Ovary (tissue), 9 donors: Measurements from ENCODE around the gene PDP2. TPM values are rescaled to one million over a fixed set of nuclear protein-coding genes. Genes with fewer than 3 reads are reported as not detected.

Experiments used
- DNase-seq, 5 donors: peaks; one replicate each; pipeline ENCODE4 v3.0.0-alpha.2; 2019 to 2020
- H3K27ac ChIP-seq, 2 donors: fragments of 200-600 bp; one replicate each; pipeline versions ENCODE4 v1.5.1 to v1.8.0; 2019 to 2022
- H3K27me3 ChIP-seq: fragments of 200-600 bp; one replicate; pipeline ENCODE4 v1.8.0; 2022
- H3K36me3 ChIP-seq: fragments of 200-600 bp; sonication (generic); one replicate; pipeline ENCODE4 v1.5.1; 2019
- H3K4me1 ChIP-seq: one replicate; pipeline ENCODE4 v1.8.1; 2013; ENCODE audit warnings: mild to moderate bottlenecking, moderate library complexity; ENCODE audit not compliant: insufficient read depth
- H3K4me3 ChIP-seq: fragments of 200-600 bp; sonication (generic); one replicate; pipeline ENCODE4 v1.5.1; 2017
- H3K9me3 ChIP-seq, 2 donors: fragments of 200-600 bp in 1 of 2; sonication (generic) in 1 of 2; one replicate each; pipeline versions ENCODE4 v1.5.1 to v1.8.1; 2013 to 2019; ENCODE audit warnings: mild to moderate bottlenecking in 1 of 2, moderate library complexity in 1 of 2
- CTCF ChIP-seq, 3 donors: fragments of 450-650 bp in 2 of 3; fragments of 200-600 bp in 1 of 3; IDR thresholded peaks; one replicate each; pipeline versions ENCODE4 v1.5.1 to v1.8.0; 2016 to 2022; ENCODE audit warnings: antibody characterized with exemption in 3 of 3, mild to moderate bottlenecking in 1 of 3
- EP300 ChIP-seq: sonication (generic); formaldehyde crosslinking; IDR thresholded peaks from one replicate; pipeline ENCODE4 v1.6.1; 2017; ENCODE audit warnings: antibody characterized with exemption
- POLR2A ChIP-seq: fragments of 450-650 bp; IDR thresholded peaks from one replicate; pipeline ENCODE4 v1.6.1; 2017; ENCODE audit warnings: antibody characterized with exemption, mild to moderate bottlenecking, moderate library complexity
- WGBS, 3 donors: extraction: QIAGEN DNeasy Blood & Tissue Kit in 1 of 3; methylation state at CpG; one replicate each; pipeline versions ENCODE4 v1.1.5 to v1.1.7; 2013 to 2017; 5-methylcytosine and 5-hydroxymethylcytosine counted together
- intact Hi-C, 4 donors: fragments of 100-400 bp; cut with DNase I; formaldehyde crosslinking; loops; one replicate each; pipeline versions ENCODE4 v1.11.0 to v1.15.1; 2022 to 2023
- polyA plus RNA-seq, 2 donors: library from polyadenylated mRNA; stranded (reverse); fragments of 200-250 nt in 1 of 2; fragments of 350-450 nt in 1 of 2; fragmentation: Illumina TruSeq in 1 of 2; extraction: RNeasy Lipid Tissue Mini Kit (QIAGEN cat#74804) in 1 of 2; gene quantifications; one replicate each; pipeline ENCODE4 v1.2.3, GENCODE V29; 2013 to 2014
- total RNA-seq, 7 donors: library from RNA; depleted of rRNA in 2 of 7; stranded (reverse); fragments of >200 nt in 2 of 7; fragmentation: NEBNext Ultra II Directional in 3 of 7; extraction: Animal tissue kit (Norgen Biotek cat#: 25700) in 3 of 7; gene quantifications; one replicate each; pipeline versions ENCODE4 v1.1.0 to v1.2.4, GENCODE V29; 2016 to 2023
- donor health status: DM: no; HTN: no; CAD: no; lungs with moderate emphysema.
- donor health status: DM: no; HTN: no; CAD: no.
- donor health status: Bipolar disorder and iron deficiency.
- donor health status: DM: yes; HTN: yes; CAD: no.
- donor health status: DM: no; HTN: no; CAD: no.
- donor health status: DM: yes; HTN: yes; CAD: no.

PDP2 gene
- total and polyA plus RNA-seq, 9 donors = 3.9 to 27.9 (median 18.5) TPM

GRCh38 chr16:66858740-66859396, 21.4 kb upstream of the PDP2 start:
- DNase-seq = no peak
- Histone ChIP-seq H3K27me3 (no peaks in the 10 kb centered on the region), H3K36me3 (no peaks in the 10 kb centered on the region), H3K4me1 (no peaks in the 10 kb centered on the region), H3K9me3 (no peaks in the 10 kb centered on the region), H3K27ac (no peak overlapping the region), H3K4me3 (no peak overlapping the region)
- intact Hi-C loops = no loop called here
- TF ChIP-seq EP300 (no peak), CTCF (IDR thresholded peaks at IDR 0.05) (no peak), POLR2A (no peak)
- WGBS, 3 donors = 37 to 47% (median 42%) methylated on average over 4 of the region's 4 CpGs

- Histone ChIP-seq H3K9me3 (no peaks in the 10 kb centered on the region), H3K4me3 (no peak overlapping the region), H3K36me3 (no peaks in the 10 kb centered on the region), H3K27me3 (no peaks in the 10 kb centered on the region), H3K27ac (no peak overlapping the region), H3K4me1 (no peaks in the 10 kb centered on the region)
- TF ChIP-seq POLR2A (no peak), EP300 (no peak), CTCF (IDR thresholded peaks at IDR 0.05) (no peak)
- intact Hi-C loops = loop anchor here in 3 of 4 donors (10.0 kb wide), 3 partner anchors 135 to 455 kb away; partner anchors contain the start of gene CMTM3 (in 1 of the 3)
- WGBS, 3 donors = 79 to 90% (median 82%) methylated on average over 3 of the region's 3 CpGs
- no peak for DNase-seq
These were observed 20.8 kb upstream of the PDP2 start for GRCh38 chr16:66859397-66860068.

- 81 to 86% (median 85%) methylated on average over 8 of the region's 8 CpGs for WGBS, 3 donors
- intact Hi-C loops = loop anchor here in 3 of 4 donors (10.0 kb wide), 3 partner anchors 137 to 457 kb away; partner anchors contain the start of gene CMTM3 (in 1 of the 3)
- Histone ChIP-seq H3K36me3 (no peaks in the 10 kb centered on the region), H3K9me3 (no peaks in the 10 kb centered on the region), H3K27me3 (no peaks in the 10 kb centered on the region), H3K4me3 (no peak overlapping the region), H3K4me1 (no peaks in the 10 kb centered on the region), H3K27ac (no peak overlapping the region)
- DNase-seq = peak in 1 of 5 donors; percentile 6
- TF ChIP-seq CTCF (IDR thresholded peaks at IDR 0.05) = no peak
- no peak for TF ChIP-seq EP300
- TF ChIP-seq POLR2A = no peak
These were observed 18.2 kb upstream of the PDP2 start for GRCh38 chr16:66862023-66862520.

- intact Hi-C loops = loop anchor here in 3 of 4 donors (10.0 kb wide), 3 partner anchors 139 to 459 kb away; partner anchors contain the start of gene CMTM3 (in 1 of the 3)
- TF ChIP-seq CTCF (IDR thresholded peaks at IDR 0.05) (no peak), EP300 (no peak), POLR2A (no peak)
- no peak for DNase-seq
- H3K4me1 ChIP-seq = no peaks in the 10 kb centered on the region
- no peaks in the 10 kb centered on the region for H3K9me3 ChIP-seq
- H3K4me3 ChIP-seq = no peak overlapping the region
- no peaks in the 10 kb centered on the region for H3K27me3 ChIP-seq
- no peak overlapping the region for H3K27ac ChIP-seq
- no peaks in the 10 kb centered on the region for H3K36me3 ChIP-seq
These were observed 16.6 kb upstream of the PDP2 start for GRCh38 chr16:66863707-66864106.
